Tibial artery (tissue), 4 donors: ENCODE results near the gene CENPL.

Source experiments
- DNase-seq, 2 donors: peaks; one replicate each; pipeline ENCODE4 v3.0.0-alpha.2; 2019
- H3K27ac ChIP-seq, 2 donors: fragments of 200-600 bp; sonication (generic) in 1 of 2; 1 replicate in 1 of 2; 2 replicates in 1 of 2; pipeline ENCODE4 v1.5.1; 2018 to 2019; ENCODE audit warnings: mild to moderate bottlenecking in 1 of 2
- H3K27me3 ChIP-seq, 2 donors: fragments of 200-600 bp; sonication (generic) in 1 of 2; one replicate each; pipeline versions ENCODE4 v1.5.1 to v1.6.0; 2016 to 2019
- H3K36me3 ChIP-seq, 3 donors: fragments of 200-600 bp; sonication (generic) in 2 of 3; one replicate each; pipeline ENCODE4 v1.5.1; 2016 to 2019; ENCODE audit warnings: mild to moderate bottlenecking in 2 of 3
- H3K4me1 ChIP-seq, 4 donors: fragments of 200-600 bp; sonication (generic) in 2 of 4; 1 replicate in 3 of 4; 2 replicates in 1 of 4; pipeline ENCODE4 v1.5.1; 2016 to 2019
- H3K4me3 ChIP-seq, 2 donors: fragments of 200-600 bp; sonication (generic) in 1 of 2; 1 replicate in 1 of 2; 2 replicates in 1 of 2; pipeline ENCODE4 v1.5.1; 2018 to 2019; ENCODE audit warnings: mild to moderate bottlenecking in 2 of 2
- H3K9me3 ChIP-seq, 3 donors: fragments of 200-600 bp; sonication (generic) in 1 of 3; one replicate each; pipeline ENCODE4 v1.5.1; 2016 to 2019
- intact Hi-C: fragments of 100-400 bp; cut with DNase I; formaldehyde crosslinking; loops from one replicate; pipeline ENCODE4 v1.15.0; 2023; ENCODE audit warnings: low total_unique reads
- TF ChIP-seq, protein P1 (sequence below), 2 experiments: fragments of 200-600 bp in 1 of 2; fragments of 450-650 bp in 1 of 2; IDR thresholded peaks; one replicate each; pipeline ENCODE4 v1.5.1; 2017 to 2019; ENCODE audit warnings: antibody characterized with exemption in 2 of 2, mild to moderate bottlenecking in 1 of 2, moderate library complexity in 1 of 2

The CENPL gene

DNA sequence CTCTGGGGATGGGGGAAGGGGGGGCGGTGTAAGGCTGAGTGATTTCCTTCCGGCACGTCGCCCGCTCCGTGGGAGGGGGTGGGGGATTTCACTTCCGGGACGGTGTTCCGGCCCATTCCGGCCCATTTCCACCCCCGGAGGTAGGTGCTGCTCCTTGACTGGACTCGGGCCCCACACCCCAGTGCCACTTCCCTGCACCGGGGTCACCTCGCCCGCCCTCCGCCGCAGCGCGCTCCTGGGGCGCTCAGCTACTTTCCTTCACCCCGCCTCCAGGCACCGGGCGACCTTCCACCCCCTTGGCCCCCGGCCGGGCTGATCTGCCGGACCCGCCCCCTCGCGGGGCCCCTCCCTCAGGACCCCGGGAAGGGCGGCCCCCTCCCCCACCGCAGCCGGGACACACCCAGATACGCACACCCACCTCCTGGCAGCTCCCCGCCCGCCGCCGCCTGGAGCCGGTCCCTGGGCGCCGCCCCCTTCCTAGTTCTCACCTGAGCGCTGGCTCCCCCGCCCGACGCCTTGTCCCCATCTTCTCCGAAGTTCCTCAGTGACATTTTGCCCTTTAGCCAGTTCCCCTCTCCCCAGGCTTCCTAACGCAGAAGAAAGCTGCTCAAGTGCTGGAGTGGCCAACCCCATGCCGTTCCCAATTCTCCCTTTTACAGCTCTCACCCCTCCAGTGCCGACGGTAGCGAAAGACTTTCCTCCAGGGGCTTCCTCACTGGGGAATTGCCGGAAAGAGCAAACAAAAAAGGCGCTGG, 43.8 kb upstream of the CENPL start, which contains the start of gene ZBTB37:
TSS of gene ZBTB37 (plus strand) at position 115 of the 755 bp plus-strand sequence. CDS start 1,846 bp downstream, outside the sequence.
- intact Hi-C loops = loop anchor here (2.0 to 10.0 kb wide), 3 partner anchors 41 to 392 kb away; partner anchors contain the start of genes PRDX6 and RC3H1

DNA sequence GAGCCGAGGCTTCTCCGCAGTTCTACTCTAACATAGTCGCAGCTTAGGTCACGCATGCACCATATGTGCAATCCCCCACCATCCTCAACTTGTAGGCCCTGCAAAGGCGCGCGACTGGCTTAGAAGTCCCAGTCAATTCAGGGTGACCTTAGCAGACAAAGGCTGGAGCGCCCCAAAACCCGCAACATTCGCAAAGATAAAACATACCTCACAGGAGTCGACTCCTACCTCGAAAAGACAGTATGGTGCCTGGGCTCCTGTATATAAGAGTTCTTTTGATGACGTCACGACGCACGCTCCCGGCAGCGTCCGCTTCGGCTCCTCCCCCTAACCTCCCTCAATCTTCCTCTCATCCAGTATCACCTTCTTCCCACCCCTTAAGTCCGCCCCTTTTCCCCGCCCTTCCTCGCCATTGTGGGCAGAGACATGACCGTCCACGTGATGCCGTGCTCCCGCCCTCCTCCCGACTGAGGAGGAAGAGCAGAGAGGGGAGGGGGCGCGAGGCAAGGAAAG, 43.1 kb upstream of the CENPL start, which contains the start of gene GAS5:
TSS of gene GAS5 (minus strand) at position 237 of the 513 bp plus-strand sequence.
- intact Hi-C loops = loop anchor here (2.0 to 10.0 kb wide), 3 partner anchors 41 to 391 kb away; partner anchors contain the start of genes PRDX6 and RC3H1
- TF ChIP-seq, protein P1, sequence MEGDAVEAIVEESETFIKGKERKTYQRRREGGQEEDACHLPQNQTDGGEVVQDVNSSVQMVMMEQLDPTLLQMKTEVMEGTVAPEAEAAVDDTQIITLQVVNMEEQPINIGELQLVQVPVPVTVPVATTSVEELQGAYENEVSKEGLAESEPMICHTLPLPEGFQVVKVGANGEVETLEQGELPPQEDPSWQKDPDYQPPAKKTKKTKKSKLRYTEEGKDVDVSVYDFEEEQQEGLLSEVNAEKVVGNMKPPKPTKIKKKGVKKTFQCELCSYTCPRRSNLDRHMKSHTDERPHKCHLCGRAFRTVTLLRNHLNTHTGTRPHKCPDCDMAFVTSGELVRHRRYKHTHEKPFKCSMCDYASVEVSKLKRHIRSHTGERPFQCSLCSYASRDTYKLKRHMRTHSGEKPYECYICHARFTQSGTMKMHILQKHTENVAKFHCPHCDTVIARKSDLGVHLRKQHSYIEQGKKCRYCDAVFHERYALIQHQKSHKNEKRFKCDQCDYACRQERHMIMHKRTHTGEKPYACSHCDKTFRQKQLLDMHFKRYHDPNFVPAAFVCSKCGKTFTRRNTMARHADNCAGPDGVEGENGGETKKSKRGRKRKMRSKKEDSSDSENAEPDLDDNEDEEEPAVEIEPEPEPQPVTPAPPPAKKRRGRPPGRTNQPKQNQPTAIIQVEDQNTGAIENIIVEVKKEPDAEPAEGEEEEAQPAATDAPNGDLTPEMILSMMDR (IDR thresholded peaks at IDR 0.05) = no peak
- Histone ChIP-seq H3K4me1 (peaks cover 0 to 33% (median 9%) of the 10 kb centered on the region in 4 donors), H3K27me3 (no peaks in the 10 kb centered on the region), H3K27ac (peak within 1 kb of the TSS; percentile 94 to 95), H3K9me3 (no peaks in the 10 kb centered on the region), H3K4me3 (peak within 1 kb of the TSS; percentile 80 to 81), H3K36me3 (peaks cover 27 to 46% (median 43%) of the 10 kb centered on the region in 3 donors)
- peak; percentile 99 to 100 for DNase-seq

More for the DNA sequence above, 43.8 kb upstream of the CENPL start, which contains the start of gene ZBTB37:
- peak in 1 of 2 donors; percentile 72 for DNase-seq
- peaks cover 23 to 39% (median 39%) of the 10 kb centered on the region in 3 donors for H3K36me3 ChIP-seq
- TF ChIP-seq, protein P1 (IDR thresholded peaks at IDR 0.05) = no peak
- no peaks in the 10 kb centered on the region for H3K9me3 ChIP-seq
- peak within 1 kb of the TSS; percentile 94 to 95 for H3K27ac ChIP-seq
- peaks cover 0 to 33% (median 9%) of the 10 kb centered on the region in 4 donors for H3K4me1 ChIP-seq
- no peaks in the 10 kb centered on the region for H3K27me3 ChIP-seq
- peak within 1 kb of the TSS; percentile 80 to 81 for H3K4me3 ChIP-seq

GRCh38 chr1:173867141-173867752, 42.6 kb upstream of the CENPL start:
- Histone ChIP-seq H3K27ac (peak overlapping the region; percentile 94 to 95), H3K4me3 (peak overlapping the region; percentile 80 to 81), H3K36me3 (peaks cover 27 to 50% (median 49%) of the 10 kb centered on the region in 3 donors), H3K9me3 (no peaks in the 10 kb centered on the region), H3K4me1 (peaks cover 0 to 33% (median 9%) of the 10 kb centered on the region in 4 donors), H3K27me3 (no peaks in the 10 kb centered on the region)
- TF ChIP-seq, protein P1 (IDR thresholded peaks at IDR 0.05) = no peak
- DNase-seq = no peak
- intact Hi-C loops = loop anchor here (5.0 to 10.0 kb wide), 2 partner anchors 40 to 158 kb away; partner anchors contain the start of gene RC3H1

- H3K4me1 ChIP-seq = peaks cover 0 to 33% (median 9%) of the 10 kb centered on the region in 4 donors
- DNase-seq = no peak
- H3K4me3 ChIP-seq = peak overlapping the region; percentile 80 to 81
- TF ChIP-seq, protein P1 (IDR thresholded peaks at IDR 0.05) = no peak
- intact Hi-C loops = loop anchor here (5.0 to 10.0 kb wide), 2 partner anchors 39 to 158 kb away; partner anchors contain the start of gene RC3H1
- H3K27me3 ChIP-seq = no peaks in the 10 kb centered on the region
- H3K9me3 ChIP-seq = no peaks in the 10 kb centered on the region
- peaks cover 27 to 53% (median 53%) of the 10 kb centered on the region in 3 donors for H3K36me3 ChIP-seq
- H3K27ac ChIP-seq = peak overlapping the region in 1 of 2 donors; percentile 94
Measured at GRCh38 chr1:173866413-173867115, 41.9 kb upstream of the CENPL start.
